HG02852 (cell line): ENCODE data around the gene SHISAL1.
"Not testable (repeated sequence)": the region's sequence is repeated elsewhere in the genome, so short reads cannot be mapped to it uniquely, and the experiment has no call there.

Experiments
- ATAC-seq: cut with Tn5 transposase; IDR thresholded peaks from one replicate; pipeline ENCODE4 v1.9.1; 2021; ENCODE audit warnings: mild to moderate bottlenecking, moderate library complexity; ENCODE audit not compliant: unreplicated experiment

Gene SHISAL1

GRCh38 chr22:44244265-44244822 lies 68.4 kb downstream of the SHISAL1 start:
- ATAC-seq = no peak

DNA sequence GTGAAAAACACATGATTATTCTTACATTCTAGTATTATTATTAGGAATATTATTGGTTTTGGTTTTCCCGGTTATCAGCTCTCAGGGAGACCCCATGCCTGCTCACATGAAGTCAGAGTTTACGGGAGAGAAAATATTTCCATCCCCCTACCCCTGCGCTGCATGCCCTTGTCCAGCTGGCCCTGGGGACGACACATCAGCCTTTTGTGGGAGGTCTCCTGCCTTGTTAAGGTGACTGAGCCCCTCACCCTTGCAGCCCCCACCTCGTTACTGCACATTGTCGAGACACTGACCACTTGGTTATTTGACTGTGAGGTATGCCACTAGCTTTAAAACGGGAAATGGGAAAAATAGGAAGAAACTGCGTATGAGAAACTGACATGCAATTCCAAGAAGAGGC lies 69.0 kb downstream of the SHISAL1 start:
- ATAC-seq = no peak

DNA sequence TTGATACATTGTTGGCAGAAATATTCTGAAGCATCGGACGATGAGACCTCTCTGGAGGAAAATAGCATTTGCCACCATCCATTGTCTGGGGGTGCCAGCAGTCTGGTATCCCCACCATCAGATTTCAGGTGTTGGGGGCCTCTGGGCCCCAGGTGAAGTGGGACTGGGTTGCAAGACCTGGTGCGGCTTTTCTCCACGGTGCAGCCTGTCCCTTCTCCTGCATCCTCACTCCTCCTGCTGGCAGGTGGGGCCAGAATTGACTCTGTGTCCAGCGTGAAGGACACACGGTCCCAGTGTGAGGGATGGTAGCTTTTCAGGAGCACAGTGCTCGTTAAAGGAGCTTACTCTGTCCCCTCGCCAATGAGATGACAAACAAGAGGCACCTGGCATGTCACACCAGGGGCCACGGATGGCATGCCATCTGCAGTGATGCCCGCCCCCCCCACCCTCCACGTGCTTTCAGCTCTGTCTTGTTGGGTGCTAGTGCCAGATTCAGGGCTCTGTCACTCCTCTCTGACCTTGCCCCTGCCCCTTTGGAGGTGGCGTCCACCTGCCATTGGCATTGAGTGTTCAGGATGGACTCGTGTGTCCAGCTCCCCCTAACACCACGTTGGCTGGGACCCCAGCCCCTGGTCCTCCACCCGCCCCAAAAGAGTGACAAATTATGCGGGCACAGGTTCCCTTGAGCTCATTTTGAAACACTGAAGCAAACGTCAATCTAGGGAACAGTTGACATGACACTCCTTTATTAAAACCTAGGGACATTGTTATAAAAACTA lies 69.6 kb downstream of the SHISAL1 start:
- ATAC-seq = no peak

GRCh38 chr22:44241121-44241520 lies 71.6 kb downstream of the SHISAL1 start:
- ATAC-seq = not testable (repeated sequence)

DNA sequence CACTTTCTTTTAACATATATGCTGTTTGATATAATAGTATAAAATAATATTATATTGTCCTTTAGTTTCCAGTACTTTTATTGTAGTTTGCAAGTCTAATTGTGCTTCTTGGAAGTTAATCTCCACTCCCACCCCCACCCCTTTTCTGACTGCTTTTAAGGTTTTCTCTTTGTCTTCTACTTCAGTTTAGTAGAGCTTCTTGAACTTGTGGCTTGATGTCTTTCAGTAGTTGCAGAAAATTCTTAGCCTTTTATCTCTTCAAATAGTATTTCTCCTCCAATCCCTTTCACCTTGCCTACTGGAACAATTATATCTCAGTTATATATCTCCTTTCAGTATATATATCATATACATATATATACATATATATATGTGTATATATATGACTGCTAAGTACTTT lies 75.5 kb downstream of the SHISAL1 start:
- no peak for ATAC-seq

GRCh38 chr22:44234372-44234771 lies 78.4 kb downstream of the SHISAL1 start:
- ATAC-seq = not testable (repeated sequence)

DNA sequence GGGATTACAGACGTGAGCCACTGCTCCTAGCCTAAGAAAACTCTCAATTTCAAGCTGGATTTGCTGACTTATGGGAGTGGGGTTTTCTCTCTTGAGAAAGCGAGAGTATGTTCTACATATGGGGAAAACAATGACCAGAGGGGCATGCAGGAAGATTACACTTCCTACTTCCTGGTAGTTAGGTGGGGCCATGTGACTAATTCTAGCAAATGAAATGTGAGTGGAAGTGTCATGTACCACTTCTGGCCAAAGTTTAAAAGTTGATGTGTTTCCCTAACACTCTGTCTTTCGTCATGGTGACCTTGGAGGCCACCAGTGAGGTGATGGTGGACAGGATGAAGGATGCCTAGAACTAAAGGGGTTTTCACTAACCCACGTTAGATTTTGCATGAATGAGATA lies 81.5 kb downstream of the SHISAL1 start:
- no peak for ATAC-seq

- ATAC-seq = no peak
These were observed 82.9 kb downstream of the SHISAL1 start for GRCh38 chr22:44229809-44230208.

GRCh38 chr22:44229331-44229730 lies 83.4 kb downstream of the SHISAL1 start:
- ATAC-seq = no peak

DNA sequence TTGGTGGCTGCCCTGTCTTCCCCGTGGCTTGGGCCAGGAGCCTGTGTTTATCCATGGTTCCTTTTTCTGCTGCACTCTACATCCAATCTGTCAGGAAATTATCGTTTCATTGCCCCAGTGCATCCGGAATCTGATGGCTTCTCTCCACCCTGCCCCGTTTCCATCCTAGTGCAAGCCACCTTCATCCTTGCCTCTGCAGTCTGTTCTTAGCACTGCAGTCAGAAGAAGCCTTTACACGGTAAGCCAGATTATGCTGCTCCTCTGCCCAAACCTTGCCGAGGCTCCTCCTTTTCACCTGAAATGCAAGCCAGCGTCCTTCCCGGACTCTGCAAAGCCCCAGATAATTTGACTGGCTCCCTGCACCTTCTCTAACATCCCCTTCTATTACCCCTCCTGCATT lies 86.9 kb downstream of the SHISAL1 start:
- no peak for ATAC-seq

- no peak for ATAC-seq
These were observed 87.6 kb downstream of the SHISAL1 start for GRCh38 chr22:44225091-44225689.

DNA sequence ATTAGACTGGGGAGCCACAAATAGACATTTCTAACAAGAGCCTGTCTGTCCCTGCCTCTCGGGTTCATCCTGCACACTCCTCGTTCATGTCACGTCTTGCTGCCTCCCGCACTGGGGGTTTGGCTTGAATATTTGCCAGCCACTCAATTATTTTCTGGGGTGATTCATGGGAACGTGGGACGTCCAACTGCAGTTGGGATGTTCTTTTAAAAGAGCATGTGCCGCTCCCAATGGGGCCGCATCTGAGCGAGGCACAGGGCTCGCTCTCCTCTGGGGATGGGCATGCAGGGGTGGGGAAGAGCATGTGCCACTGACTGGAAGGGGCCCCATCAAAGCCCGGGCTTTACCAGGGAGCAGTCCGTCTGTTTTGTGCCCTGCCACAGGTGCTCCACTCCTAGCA lies 88.6 kb downstream of the SHISAL1 start:
- no peak for ATAC-seq

- ATAC-seq = no peak
These were observed 90.9 kb downstream of the SHISAL1 start for GRCh38 chr22:44221710-44222475.

- ATAC-seq = no peak
These were observed 91.7 kb downstream of the SHISAL1 start for GRCh38 chr22:44220727-44221680.

GRCh38 chr22:44219101-44219870 lies 93.5 kb downstream of the SHISAL1 start:
- ATAC-seq = no peak

GRCh38 chr22:44218071-44218470 lies 94.7 kb downstream of the SHISAL1 start:
- ATAC-seq = no peak

- ATAC-seq = no peak
These were observed 95.4 kb downstream of the SHISAL1 start for GRCh38 chr22:44217346-44217745.

- no peak for ATAC-seq
These were observed 97.5 kb downstream of the SHISAL1 start for GRCh38 chr22:44215287-44215686.

DNA sequence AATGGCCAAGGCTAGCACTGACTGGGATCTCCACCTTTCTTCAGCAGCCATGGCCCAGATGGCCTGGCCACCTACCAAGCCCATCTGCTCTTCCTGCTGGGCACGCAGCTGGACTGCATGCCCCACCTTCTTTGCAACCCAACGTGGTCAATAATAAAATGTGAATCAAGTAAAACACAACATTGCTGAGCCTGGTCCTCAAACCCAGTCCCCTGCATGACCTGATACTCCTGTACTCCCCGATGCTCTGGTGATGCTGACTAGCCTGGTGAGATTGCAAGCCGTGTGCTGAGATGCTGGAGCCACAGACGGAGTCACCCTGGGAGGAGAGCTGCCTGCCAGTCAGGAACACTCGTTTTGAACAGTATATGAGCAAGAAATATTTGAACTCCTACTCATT lies 98.0 kb downstream of the SHISAL1 start:
- ATAC-seq = no peak

GRCh38 chr22:44214187-44214586 lies 98.6 kb downstream of the SHISAL1 start:
- ATAC-seq = no peak
